Adrenal gland (tissue), 5 donors: ENCODE data around the gene DOCK4.

ENCODE experiments used
- POLR2A ChIP-seq, 2 donors: fragments of 450-650 bp; IDR thresholded peaks; one replicate each; pipeline ENCODE4 v1.6.1; 2017; ENCODE audit warnings: antibody characterized with exemption in 2 of 2, mild to moderate bottlenecking in 2 of 2, moderate library complexity in 1 of 2
- TF ChIP-seq, protein P1 (sequence below), 6 experiments: fragments of 450-650 bp in 4 of 6; fragments of 200-600 bp in 2 of 6; sonication (generic) in 1 of 6; IDR thresholded peaks; 1 replicate in 5 of 6; 2 replicates in 1 of 6; pipeline versions ENCODE4 v1.5.1 to v1.8.0; 2016 to 2021; ENCODE audit warnings: antibody characterized with exemption in 6 of 6, mild to moderate bottlenecking in 2 of 6, moderate library complexity in 1 of 6
- donor health status: DM: no; HTN: no; CAD: no.

DNA sequence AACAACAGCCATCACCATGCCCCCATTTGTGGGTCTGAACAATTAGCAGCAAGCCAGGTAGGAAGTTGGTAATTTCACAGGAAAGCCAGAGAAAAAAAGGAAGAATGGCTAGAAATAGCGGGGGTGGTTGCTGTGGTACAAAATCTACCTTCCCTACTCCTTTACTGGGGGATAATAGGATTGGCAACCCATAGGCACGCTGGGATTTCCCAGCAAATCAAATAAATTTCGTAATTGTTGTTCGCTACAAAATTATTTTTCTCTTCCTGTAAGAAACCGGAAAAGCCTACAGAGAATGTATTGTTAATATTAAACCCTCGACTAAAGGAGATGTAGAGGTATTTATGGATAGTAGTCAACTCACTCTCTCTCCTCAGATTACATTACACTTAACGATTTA is 123.9 kb downstream of the DOCK4 start:
- TF ChIP-seq, protein P1, sequence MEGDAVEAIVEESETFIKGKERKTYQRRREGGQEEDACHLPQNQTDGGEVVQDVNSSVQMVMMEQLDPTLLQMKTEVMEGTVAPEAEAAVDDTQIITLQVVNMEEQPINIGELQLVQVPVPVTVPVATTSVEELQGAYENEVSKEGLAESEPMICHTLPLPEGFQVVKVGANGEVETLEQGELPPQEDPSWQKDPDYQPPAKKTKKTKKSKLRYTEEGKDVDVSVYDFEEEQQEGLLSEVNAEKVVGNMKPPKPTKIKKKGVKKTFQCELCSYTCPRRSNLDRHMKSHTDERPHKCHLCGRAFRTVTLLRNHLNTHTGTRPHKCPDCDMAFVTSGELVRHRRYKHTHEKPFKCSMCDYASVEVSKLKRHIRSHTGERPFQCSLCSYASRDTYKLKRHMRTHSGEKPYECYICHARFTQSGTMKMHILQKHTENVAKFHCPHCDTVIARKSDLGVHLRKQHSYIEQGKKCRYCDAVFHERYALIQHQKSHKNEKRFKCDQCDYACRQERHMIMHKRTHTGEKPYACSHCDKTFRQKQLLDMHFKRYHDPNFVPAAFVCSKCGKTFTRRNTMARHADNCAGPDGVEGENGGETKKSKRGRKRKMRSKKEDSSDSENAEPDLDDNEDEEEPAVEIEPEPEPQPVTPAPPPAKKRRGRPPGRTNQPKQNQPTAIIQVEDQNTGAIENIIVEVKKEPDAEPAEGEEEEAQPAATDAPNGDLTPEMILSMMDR (IDR thresholded peaks at IDR 0.05), result no peak
- no peak for TF ChIP-seq POLR2A (IDR thresholded peaks at IDR 0.05)
